Ishikawa (cell line): Measurements from ENCODE around the gene PSMG4.

Source experiments
- EGR1 ChIP-seq: IDR thresholded peaks from 2 replicates; pipeline ENCODE4 v1.6.1; 2012
- MAX ChIP-seq: IDR thresholded peaks from 2 replicates; pipeline ENCODE4 v1.6.1; 2012
- TEAD4 ChIP-seq: IDR thresholded peaks from 2 replicates; pipeline ENCODE4 v1.6.1; 2012
- ZBTB7A ChIP-seq: IDR thresholded peaks from 2 replicates; pipeline ENCODE4 v1.6.1; 2012; ENCODE audit warnings: low read depth

GRCh38 chr6:3294396-3294795, 35.6 kb downstream of the PSMG4 start:
- TF ChIP-seq EGR1 (no peak), MAX (no peak), TEAD4 (no peak), ZBTB7A (no peak)
